Mammary epithelial cell (primary cell): Measurements from ENCODE around the gene C1QTNF1.

Experiments
- CTCF ChIP-seq, 2 donors: IDR thresholded peaks in 1 of 2; conservative IDR thresholded peaks in 1 of 2; 2 replicates each; pipeline ENCODE4 v1.5.1; 2011 to 2012; ENCODE audit warnings: inconsistent platforms in 2 of 2, low read length in 2 of 2, mild to moderate bottlenecking in 2 of 2, control low read depth in 1 of 2, low read depth in 1 of 2; ENCODE audit not compliant: insufficient read depth in 1 of 2; ENCODE audit errors: extremely low read depth in 1 of 2
- EZH2 ChIP-seq: IDR thresholded peaks from 2 replicates; pipeline ENCODE4 v1.6.1; 2012; ENCODE audit warnings: low read length, inconsistent platforms, borderline replicate concordance

GRCh38 chr17:78985395-78985794, 38.6 kb upstream of the C1QTNF1 start:
- TF ChIP-seq CTCF (conservative IDR thresholded peaks at IDR 0.05 in 1 of 2, IDR thresholded peaks at IDR 0.05 in 1 of 2; ENCODE audit: extremely low read depth in 1 of 2, insufficient read depth in 1 of 2, low read depth in 1 of 2, low read length in 2 of 2) (no peak), EZH2 (no peak)
